HG03521 (cell line): Measurements from ENCODE around the gene SHQ1.

Experiments
- ATAC-seq: cut with Tn5 transposase; IDR thresholded peaks from one replicate; pipeline ENCODE4 v1.9.1; 2021; ENCODE audit warnings: mild to moderate bottlenecking, moderate library complexity; ENCODE audit not compliant: unreplicated experiment

Gene SHQ1

GRCh38 chr3:72847751-72848702 is at the start of gene SHQ1:
Gene SHQ1, minus strand, starts transcription at chr3:72848445. Its CDS starts 105 bp downstream, at chr3:72848340.
- peak; percentile 91 for ATAC-seq

- ATAC-seq, result no peak
Observed at GRCh38 chr3:72897758-72898007, 49.4 kb upstream of the SHQ1 start.

DNA sequence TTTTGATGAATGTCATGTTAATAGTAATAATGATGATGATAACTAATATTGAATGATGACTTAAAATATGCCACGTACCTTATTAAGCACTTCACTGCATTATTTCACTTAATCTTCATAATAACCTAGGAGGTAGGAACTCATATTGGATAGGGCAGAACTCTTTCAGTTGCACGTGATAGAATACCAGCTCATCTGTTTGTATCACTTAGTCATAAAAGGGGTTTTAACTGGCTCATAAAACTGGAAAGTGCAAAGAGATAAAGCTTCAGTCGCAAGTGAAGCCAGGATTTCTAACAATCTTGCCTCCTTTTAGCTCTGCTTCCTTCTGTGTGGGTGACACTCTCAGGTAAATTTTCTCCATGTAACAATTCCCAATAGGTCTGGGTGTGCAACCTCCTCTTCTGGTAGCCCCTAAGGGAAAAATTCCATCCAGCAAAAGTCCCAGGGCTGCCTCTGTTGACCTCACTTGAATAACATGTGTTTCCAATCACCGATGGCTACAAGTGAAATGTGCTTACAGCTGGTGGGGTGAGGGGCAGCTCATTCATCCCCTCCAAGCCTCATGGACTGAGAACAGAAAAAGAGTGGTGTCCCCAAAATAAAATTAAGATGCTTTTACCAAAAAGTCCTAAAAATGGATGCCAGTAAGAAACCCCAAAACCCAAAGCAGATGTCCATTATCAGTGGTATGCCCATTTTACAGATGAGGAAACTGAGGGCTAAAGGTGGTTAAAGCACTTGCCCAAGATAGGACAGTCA is 48.9 kb upstream of the SHQ1 start:
- ATAC-seq, result no peak

- ATAC-seq, result no peak
Observed at GRCh38 chr3:72894976-72895552, 46.8 kb upstream of the SHQ1 start.

GRCh38 chr3:72892870-72893269 is 44.6 kb upstream of the SHQ1 start:
- no peak for ATAC-seq

GRCh38 chr3:72892081-72892775 is 44.0 kb upstream of the SHQ1 start:
- no peak for ATAC-seq

DNA sequence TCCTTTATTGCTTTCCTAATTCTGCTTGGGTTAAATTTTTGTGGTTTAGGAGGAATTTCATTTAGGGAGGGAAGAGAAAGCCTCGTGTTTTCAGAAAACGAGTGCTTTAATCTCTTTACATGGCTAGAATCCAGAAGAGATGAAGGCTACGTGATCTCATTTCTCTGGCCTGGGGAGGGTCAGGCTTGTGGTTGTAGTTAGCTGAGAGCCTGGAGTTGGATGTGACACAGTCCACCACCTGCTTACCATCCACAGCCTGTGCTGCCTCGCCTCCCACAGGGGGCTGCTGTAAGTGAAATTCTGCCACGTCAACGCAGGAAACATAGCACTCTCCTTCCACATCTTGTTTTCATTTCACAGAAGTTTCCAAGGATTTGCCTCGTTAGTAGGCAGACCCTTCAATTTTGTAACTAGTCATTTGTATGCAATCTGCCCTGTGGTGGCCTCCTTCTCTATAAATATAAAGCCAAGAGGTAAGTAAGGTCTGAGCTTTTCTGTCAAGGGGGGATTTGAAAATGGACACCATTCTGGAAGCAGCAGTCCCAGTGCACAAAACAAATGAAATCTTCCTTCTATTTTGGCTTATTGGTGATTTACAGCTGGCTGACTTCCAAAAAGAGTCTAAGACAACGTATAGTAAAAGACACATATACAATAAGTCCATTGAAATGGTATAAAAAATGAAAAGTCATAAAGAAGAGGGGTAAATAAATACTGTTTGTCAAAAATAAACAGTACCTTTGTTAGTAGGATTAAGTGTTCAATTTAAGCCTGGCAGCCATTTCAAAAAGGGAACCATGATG is 43.0 kb upstream of the SHQ1 start:
- no peak for ATAC-seq

DNA sequence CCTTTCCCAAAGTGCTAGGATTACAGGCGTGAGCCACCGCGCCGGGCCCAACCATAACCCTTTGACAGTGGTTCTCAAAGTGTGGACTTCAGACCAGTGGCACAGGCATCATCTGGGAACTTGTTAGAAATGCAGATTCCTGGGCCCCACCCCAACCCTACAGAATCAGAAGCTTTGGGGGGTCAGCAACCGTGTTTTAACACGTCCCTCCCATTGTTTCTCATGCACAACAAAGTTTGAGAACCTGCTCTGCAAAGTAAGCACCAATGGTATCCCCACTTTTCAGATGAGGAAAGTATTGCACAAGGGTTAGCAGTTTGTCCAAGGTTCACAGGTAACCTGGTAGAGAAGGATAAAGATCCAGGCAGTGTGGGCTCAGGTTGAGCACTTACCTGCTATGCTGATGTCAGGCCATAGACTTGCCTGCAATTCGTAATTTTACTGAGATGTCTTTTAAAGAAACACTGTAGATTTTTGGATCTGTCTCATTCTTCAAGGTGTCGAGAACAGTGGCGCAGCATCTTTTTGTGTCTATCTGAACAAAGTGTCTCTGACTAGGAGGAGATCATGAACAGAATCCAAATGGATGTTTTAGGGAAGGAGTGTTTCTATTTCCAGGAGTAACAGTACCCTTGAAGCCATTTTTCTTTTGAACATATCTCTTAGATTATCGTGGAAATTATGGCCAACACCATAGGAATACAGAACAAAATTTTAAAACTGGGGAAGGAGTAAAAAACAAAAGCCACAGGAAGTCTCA is 42.1 kb upstream of the SHQ1 start:
- no peak for ATAC-seq

DNA sequence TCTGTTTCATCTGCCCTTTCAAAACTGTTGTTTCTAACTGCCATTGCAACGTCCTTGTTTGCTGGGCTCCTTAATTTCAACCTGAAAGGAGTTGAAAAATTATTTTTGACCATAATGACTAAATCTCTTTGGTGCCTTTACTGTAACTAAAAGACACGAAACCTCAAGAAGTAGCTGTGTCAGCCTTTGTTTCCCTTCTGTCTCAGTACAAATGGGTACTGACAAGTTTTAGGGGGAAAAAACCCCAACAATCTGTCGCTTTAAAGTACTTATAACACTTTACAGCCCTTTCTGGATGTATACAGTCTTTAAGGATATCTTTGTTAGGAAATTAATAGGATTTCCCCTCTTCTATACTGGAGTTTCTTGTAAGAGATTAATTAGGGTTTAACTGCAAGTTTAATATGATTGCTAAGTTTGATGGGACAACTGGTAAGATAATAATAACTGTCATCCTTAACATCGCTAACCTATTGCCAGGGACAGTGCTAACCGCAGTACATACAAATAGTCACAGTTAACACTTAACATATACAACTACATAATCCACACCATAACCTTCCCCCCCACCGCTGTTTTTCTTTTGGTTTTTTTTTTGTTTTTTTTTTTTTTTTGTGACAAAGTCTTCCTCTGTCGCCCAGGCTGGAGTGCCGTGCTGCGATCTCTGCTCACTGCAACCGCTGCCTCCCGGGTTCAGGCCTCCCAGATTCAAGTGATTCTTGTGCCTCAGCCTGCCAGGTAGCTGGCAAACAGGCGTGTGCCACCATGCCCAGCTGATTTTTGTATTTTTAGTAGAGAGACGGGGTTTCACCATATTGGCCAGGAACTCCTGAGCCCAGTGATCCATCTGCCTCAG is 41.3 kb upstream of the SHQ1 start:
- ATAC-seq, result no peak

GRCh38 chr3:72888546-72889309 is 40.5 kb upstream of the SHQ1 start:
- ATAC-seq, result no peak

GRCh38 chr3:72887705-72888545 is 39.7 kb upstream of the SHQ1 start, which contains the start of gene GXYLT2:
Gene GXYLT2, plus strand, starts transcription at chr3:72888046. Its CDS starts 188 bp downstream, at chr3:72888234.
- peak; percentile 55 for ATAC-seq

- ATAC-seq, result no peak
Observed at GRCh38 chr3:72887343-72887704, 39.1 kb upstream of the SHQ1 start.

- ATAC-seq, result no peak
Observed at GRCh38 chr3:72872183-72872582, 23.9 kb upstream of the SHQ1 start.

DNA sequence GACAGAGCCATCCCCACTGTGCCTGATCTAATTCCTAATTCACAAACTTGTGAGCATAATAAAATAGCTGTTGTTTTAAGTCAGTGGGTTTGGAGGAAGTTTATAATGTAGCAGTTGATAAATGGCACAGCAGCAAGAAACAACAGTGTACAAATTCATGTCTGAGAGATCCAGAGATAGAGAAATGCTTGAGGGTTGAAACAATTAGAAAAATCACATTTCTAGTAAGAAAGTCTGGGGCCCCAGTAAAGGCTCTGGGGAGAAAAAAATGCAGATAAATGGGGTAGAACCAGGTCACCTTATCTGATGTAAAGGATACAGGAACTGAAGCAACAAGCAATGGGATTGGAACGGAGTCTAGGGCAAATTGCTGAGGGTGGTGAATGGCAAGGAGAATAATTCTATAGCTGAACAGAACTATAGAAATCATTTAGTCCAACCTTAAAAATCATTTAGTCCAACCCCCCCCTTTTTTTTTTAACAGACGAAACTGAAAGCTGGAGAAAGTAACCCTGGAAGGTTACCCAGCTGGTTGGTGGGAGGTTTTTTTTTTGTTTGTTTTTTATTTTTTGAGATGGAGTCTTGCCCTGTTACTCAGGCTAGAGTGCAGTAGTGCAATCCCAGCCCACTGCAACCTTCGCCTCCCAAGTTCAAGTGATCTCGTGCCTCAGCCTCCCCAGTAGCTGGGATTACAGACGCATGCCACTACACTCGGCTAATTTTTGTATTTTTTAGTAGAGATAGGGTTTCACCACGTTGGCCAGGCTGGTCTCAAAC is 14.3 kb upstream of the SHQ1 start:
- no peak for ATAC-seq

- no peak for ATAC-seq
Observed at GRCh38 chr3:72860846-72861245, 12.6 kb upstream of the SHQ1 start.

DNA sequence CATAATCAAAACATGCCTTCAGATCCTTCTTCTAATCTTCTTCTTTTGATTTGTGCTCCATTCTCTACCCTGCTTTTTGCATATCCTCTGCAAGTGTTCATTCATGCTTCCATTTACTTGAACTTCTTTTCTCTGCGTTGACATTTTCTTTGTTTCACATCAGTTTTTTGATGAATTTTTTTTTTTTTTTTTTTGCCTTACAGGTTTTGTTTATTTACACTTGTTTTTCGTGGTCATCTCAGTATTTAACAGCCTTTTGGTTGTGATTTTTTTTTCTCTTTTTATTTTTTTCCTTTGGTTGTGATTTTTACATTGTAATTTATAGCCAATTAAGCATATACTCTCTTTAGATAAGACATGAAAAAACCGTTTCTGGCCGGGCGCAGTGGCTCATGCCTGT is 11.8 kb upstream of the SHQ1 start:
- ATAC-seq, result no peak
